WTC11 (cell line): ENCODE results near the gene ACRBP. TPM values are rescaled to one million over a fixed set of nuclear protein-coding genes. Genes with fewer than 3 reads are reported as not detected.

Experiments used
- ATAC-seq: fragments of 200-7000 bp; cut with Tn5 transposase; 2 replicates; pipeline ENCODE4 v1.10.0; 2021; ENCODE audit warnings: mild to moderate bottlenecking, moderate library complexity
- CTCF ChIA-PET: fragments of 300-600 bp; sonication (Branson Sonifier 250); formaldehyde crosslinking; loops from one replicate; lab custom pipeline; 2021; ENCODE audit warnings: antibody characterized with exemption; lab: Charles Lee
- POLR2A ChIA-PET: fragments of 350-600 bp; sonication (Branson Sonifier 250); formaldehyde crosslinking; loops from one replicate; lab custom pipeline; 2021; ENCODE audit warnings: antibody characterized with exemption; lab: Charles Lee
- DNase-seq: peaks from one replicate; pipeline ENCODE4 v3.0.0; 2021; ENCODE audit warnings: low spot score
- H3K27ac Mint-ChIP-seq: 2 replicates; pipeline ENCODE4 v1.8.0; 2021; ENCODE audit warnings: mixed read lengths
- H3K27me3 Mint-ChIP-seq: 2 replicates; pipeline ENCODE4 v1.8.0; 2021; ENCODE audit warnings: low read depth, mild to moderate bottlenecking, moderate library complexity, mixed read lengths
- H3K36me3 Mint-ChIP-seq: 2 replicates; pipeline ENCODE4 v1.8.0; 2021; ENCODE audit warnings: mixed read lengths
- H3K4me1 Mint-ChIP-seq: 2 replicates; pipeline ENCODE4 v1.8.0; 2022; ENCODE audit warnings: mixed read lengths
- H3K4me3 Mint-ChIP-seq: 2 replicates; pipeline ENCODE4 v1.8.0; 2021; ENCODE audit warnings: mild to moderate bottlenecking, moderate library complexity, mixed read lengths
- H3K9me3 Mint-ChIP-seq: 2 replicates; pipeline ENCODE4 v1.8.0; 2021; ENCODE audit warnings: mixed read lengths
- ATF2 ChIP-seq: sonication (generic); formaldehyde crosslinking; IDR thresholded peaks from 2 replicates; pipeline ENCODE4 v1.8.1; 2022; ENCODE audit warnings: low read depth, missing genetic modification reagents, borderline replicate concordance
- ATF3 ChIP-seq: sonication (generic); formaldehyde crosslinking; conservative IDR thresholded peaks from 2 replicates; pipeline ENCODE4 v1.8.1; 2022; ENCODE audit warnings: mild to moderate bottlenecking, missing genetic modification reagents
- HMGA2 ChIP-seq: fragments of 250-450 bp; sonication (Bioruptor Pico); IDR thresholded peaks from 2 replicates; pipeline ENCODE4 v1.4.0; 2021; ENCODE audit warnings: mild to moderate bottlenecking, moderate library complexity
- HMGXB4 ChIP-seq: sonication (generic); formaldehyde crosslinking; IDR thresholded peaks from 2 replicates; pipeline ENCODE4 v1.8.1; 2023; ENCODE audit warnings: mild to moderate bottlenecking, moderate library complexity, missing genetic modification reagents
- IRF1 ChIP-seq: sonication (generic); formaldehyde crosslinking; IDR thresholded peaks from 2 replicates; pipeline ENCODE4 v1.8.0; 2023; ENCODE audit warnings: missing genetic modification reagents
- MAX ChIP-seq: sonication (generic); formaldehyde crosslinking; IDR thresholded peaks from 2 replicates; pipeline ENCODE4 v1.8.0; 2022; ENCODE audit warnings: mild to moderate bottlenecking, missing genetic modification reagents
- MLX ChIP-seq: sonication (generic); formaldehyde crosslinking; IDR thresholded peaks from 2 replicates; pipeline ENCODE4 v1.8.1; 2023; ENCODE audit warnings: mild to moderate bottlenecking, missing genetic modification reagents, moderate library complexity
- MXD4 ChIP-seq: fragments of 250-450 bp; sonication (Bioruptor Pico); IDR thresholded peaks from 2 replicates; pipeline ENCODE4 v1.8.0; 2021; ENCODE audit warnings: mild to moderate bottlenecking, moderate library complexity, borderline replicate concordance
- NFE2L1 ChIP-seq: sonication (generic); formaldehyde crosslinking; IDR thresholded peaks from 2 replicates; pipeline ENCODE4 v1.8.1; 2023; ENCODE audit warnings: missing genetic modification reagents
- NR1H2 ChIP-seq: sonication (generic); formaldehyde crosslinking; IDR thresholded peaks from 2 replicates; pipeline ENCODE4 v1.9.0; 2021; ENCODE audit warnings: mild to moderate bottlenecking, moderate library complexity, missing genetic modification reagents
- PREB ChIP-seq: sonication (generic); formaldehyde crosslinking; IDR thresholded peaks from 2 replicates; pipeline ENCODE4 v1.8.1; 2022; ENCODE audit warnings: mild to moderate bottlenecking, missing genetic modification reagents, moderate library complexity, borderline replicate concordance
- SMAD3 ChIP-seq: sonication (generic); formaldehyde crosslinking; IDR thresholded peaks from 2 replicates; pipeline ENCODE4 v1.8.0; 2022; ENCODE audit warnings: missing genetic modification reagents, mild to moderate bottlenecking, borderline replicate concordance
- SMAD4 ChIP-seq: sonication (generic); formaldehyde crosslinking; IDR thresholded peaks from 2 replicates; pipeline ENCODE4 v1.8.0; 2022; ENCODE audit warnings: mild to moderate bottlenecking, missing genetic modification reagents
- USF1 ChIP-seq: sonication (generic); formaldehyde crosslinking; IDR thresholded peaks from 2 replicates; pipeline ENCODE4 v1.8.0; 2022; ENCODE audit warnings: mild to moderate bottlenecking, missing genetic modification reagents
- ZBTB43 ChIP-seq: sonication (generic); formaldehyde crosslinking; IDR thresholded peaks from 2 replicates; pipeline ENCODE4 v1.8.1; 2023; ENCODE audit warnings: mild to moderate bottlenecking, missing genetic modification reagents
- ZNF121 ChIP-seq: sonication (generic); formaldehyde crosslinking; IDR thresholded peaks from 2 replicates; pipeline ENCODE4 v1.8.0; 2023; ENCODE audit warnings: missing genetic modification reagents
- ZNF219 ChIP-seq: sonication (generic); formaldehyde crosslinking; IDR thresholded peaks from 2 replicates; pipeline ENCODE4 v1.8.0; 2023; ENCODE audit warnings: missing genetic modification reagents, mild to moderate bottlenecking, borderline replicate concordance
- ZNF396 ChIP-seq: fragments of 250-450 bp; sonication (Bioruptor Pico); IDR thresholded peaks from 2 replicates; pipeline ENCODE4 v1.8.0; 2021; ENCODE audit warnings: mild to moderate bottlenecking, moderate library complexity, borderline replicate concordance
- ZNF425 ChIP-seq: fragments of 250-450 bp; sonication (Bioruptor Pico); conservative IDR thresholded peaks from 2 replicates; pipeline ENCODE4 v1.9.0; 2021; ENCODE audit warnings: mild to moderate bottlenecking
- ZNF532 ChIP-seq: fragments of 250-450 bp; sonication (Bioruptor Pico); IDR thresholded peaks from 2 replicates; pipeline ENCODE4 v1.9.0; 2021; ENCODE audit warnings: mild to moderate bottlenecking, borderline replicate concordance
- ZNF671 ChIP-seq: fragments of 250-450 bp; sonication (Bioruptor Pico); IDR thresholded peaks from 2 replicates; pipeline ENCODE4 v1.8.0; 2021; ENCODE audit warnings: mild to moderate bottlenecking
- total RNA-seq: library from RNA; stranded (reverse); gene quantifications from 3 replicates; pipeline ENCODE4 v1.2.3, GENCODE V29; 2021

The ACRBP gene
- total RNA-seq, 1 experiment from 2014 or later = 2.1 TPM

- TF ChIP-seq ZNF219 (CRISPR knock-in tag) = no peak
- TF ChIP-seq ATF3 (CRISPR knock-in tag) = no peak
- TF ChIP-seq ZBTB43 = no peak
- no peak for TF ChIP-seq USF1 (CRISPR knock-in tag)
- no peak for TF ChIP-seq ATF2 (CRISPR knock-in tag)
- TF ChIP-seq ZNF671 (CRISPR knock-in tag) = no peak
- TF ChIP-seq SMAD4 = no peak
- no peak for TF ChIP-seq NFE2L1 (CRISPR knock-in tag)
Measured at GRCh38 chr12:6631549-6631961, 15.7 kb downstream of the ACRBP start (continued).

GRCh38 chr12:6630736-6631135 is 16.5 kb downstream of the ACRBP start:
- Mint-ChIP-seq H3K9me3 (no peaks in the 10 kb centered on the region), H3K4me3 (no peak overlapping the region), H3K36me3 (no peaks in the 10 kb centered on the region), H3K4me1 (peaks cover 12% of the 10 kb centered on the region), H3K27me3 (peaks cover 3% of the 10 kb centered on the region), H3K27ac (no peak overlapping the region)
- ATAC-seq = no peak
- ChIA-PET CTCF (interaction anchor here (4.3 kb wide), 1 partner anchor 10 kb away, joined by 25 read pairs; no protein-coding TSS in a partner anchor), POLR2A (no interaction called here)
- TF ChIP-seq ZNF121 (CRISPR knock-in tag) (no peak), MXD4 (CRISPR knock-in tag) (no peak), IRF1 (no peak), HMGA2 (CRISPR knock-in tag) (no peak), MLX (CRISPR knock-in tag) (no peak), NR1H2 (CRISPR knock-in tag) (no peak), ZNF671 (CRISPR knock-in tag) (no peak), MAX (CRISPR knock-in tag) (no peak), SMAD3 (CRISPR knock-in tag) (no peak), ZNF532 (CRISPR knock-in tag) (no peak), HMGXB4 (CRISPR knock-in tag) (no peak), ZNF425 (CRISPR knock-in tag) (no peak), ZNF396 (CRISPR knock-in tag) (no peak), PREB (no peak)
- DNase-seq = no peak
